Memory B cell (primary cell): ENCODE data around the gene ANKRD63.
A peak's percentile ranks its signal among the peaks of the same experiment; 100 is the strongest.

Experiments
- ATAC-seq: fragments of 150-1000 bp; cut with Tn5 transposase; 2 replicates; pipeline ENCODE4 v1.10.0; 2021; ENCODE audit warnings: low read depth, mild to moderate bottlenecking, moderate library complexity
- DNase-seq, 2 donors: peaks; one replicate each; pipeline ENCODE4 v3.0.0; 2022; ENCODE audit warnings: low spot score in 2 of 2
- H3K27ac Mint-ChIP-seq: one replicate; pipeline ENCODE4 v1.8.0; 2022; ENCODE audit warnings: mild to moderate bottlenecking, moderate library complexity, mixed read lengths
- H3K27me3 Mint-ChIP-seq: one replicate; pipeline ENCODE4 v1.8.0; 2022; ENCODE audit warnings: mixed read lengths
- H3K36me3 Mint-ChIP-seq: one replicate; pipeline ENCODE4 v1.8.0; 2022; ENCODE audit warnings: mild to moderate bottlenecking, mixed read lengths
- H3K4me1 Mint-ChIP-seq: one replicate; pipeline ENCODE4 v1.8.0; 2022; ENCODE audit warnings: mixed read lengths
- H3K4me3 Mint-ChIP-seq: one replicate; pipeline ENCODE4 v1.8.0; 2022; ENCODE audit warnings: mild to moderate bottlenecking, moderate library complexity, mixed read lengths
- H3K9me3 Mint-ChIP-seq: one replicate; pipeline ENCODE4 v1.8.0; 2022; ENCODE audit warnings: mixed read lengths

ANKRD63 gene

DNA sequence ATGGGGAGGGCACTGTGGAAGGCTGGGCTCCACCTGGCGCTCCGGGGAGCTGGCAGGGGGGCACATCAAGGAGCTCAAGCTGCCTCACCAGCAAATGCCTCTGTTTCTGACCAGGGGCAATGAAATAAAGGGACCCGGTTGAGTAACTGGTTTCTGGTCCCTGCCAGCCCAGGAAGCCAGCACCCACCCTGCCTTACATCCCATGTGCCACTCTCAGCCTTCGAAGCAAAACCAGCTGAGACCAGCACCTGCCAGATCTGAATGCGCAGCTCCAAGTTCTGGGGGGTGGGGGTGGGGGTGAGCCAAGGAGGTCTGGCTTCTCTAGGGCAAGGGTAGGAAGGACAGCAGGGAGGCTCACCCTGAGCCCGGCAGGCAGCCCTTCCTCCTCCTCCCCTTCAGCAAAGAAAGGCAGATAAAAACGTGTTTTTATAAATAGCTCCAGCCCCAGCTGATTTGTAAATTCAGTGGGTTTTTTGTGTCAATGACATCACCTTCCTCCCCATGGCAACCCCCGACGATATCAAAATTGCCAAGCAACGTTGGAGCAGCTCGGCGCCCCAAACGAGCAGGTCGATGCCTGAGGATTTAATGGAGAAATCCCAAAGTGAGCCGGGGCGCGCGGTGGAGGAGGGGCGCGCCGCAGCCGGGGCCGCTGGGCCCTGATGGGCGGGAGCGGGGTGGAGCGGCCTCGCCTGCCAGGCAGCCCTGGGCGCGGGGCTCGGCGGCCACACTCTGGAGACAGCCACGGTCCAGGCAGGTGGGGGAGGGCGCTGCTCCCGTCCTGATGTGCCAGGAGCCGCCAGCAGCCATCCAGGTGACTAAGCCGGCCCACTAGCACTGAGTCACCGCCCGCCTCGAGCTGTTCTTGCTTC lies 44.1 kb downstream of the ANKRD63 start, which contains the start of gene PAK6:
TSS of gene PAK6 (plus strand) at position 532 of the 872 bp plus-strand sequence. CDS start 25,723 bp downstream, outside the sequence.
- ATAC-seq (peak; percentile 71), DNase-seq (peak; percentile 48 to 56)
- Mint-ChIP-seq H3K9me3 (no peaks in the 10 kb centered on the region), H3K27ac (peak within 1 kb of the TSS; percentile 87), H3K4me1 (peaks cover 25% of the 10 kb centered on the region), H3K36me3 (no peaks in the 10 kb centered on the region), H3K27me3 (peaks cover 9% of the 10 kb centered on the region), H3K4me3 (peak within 1 kb of the TSS; percentile 76)

DNA sequence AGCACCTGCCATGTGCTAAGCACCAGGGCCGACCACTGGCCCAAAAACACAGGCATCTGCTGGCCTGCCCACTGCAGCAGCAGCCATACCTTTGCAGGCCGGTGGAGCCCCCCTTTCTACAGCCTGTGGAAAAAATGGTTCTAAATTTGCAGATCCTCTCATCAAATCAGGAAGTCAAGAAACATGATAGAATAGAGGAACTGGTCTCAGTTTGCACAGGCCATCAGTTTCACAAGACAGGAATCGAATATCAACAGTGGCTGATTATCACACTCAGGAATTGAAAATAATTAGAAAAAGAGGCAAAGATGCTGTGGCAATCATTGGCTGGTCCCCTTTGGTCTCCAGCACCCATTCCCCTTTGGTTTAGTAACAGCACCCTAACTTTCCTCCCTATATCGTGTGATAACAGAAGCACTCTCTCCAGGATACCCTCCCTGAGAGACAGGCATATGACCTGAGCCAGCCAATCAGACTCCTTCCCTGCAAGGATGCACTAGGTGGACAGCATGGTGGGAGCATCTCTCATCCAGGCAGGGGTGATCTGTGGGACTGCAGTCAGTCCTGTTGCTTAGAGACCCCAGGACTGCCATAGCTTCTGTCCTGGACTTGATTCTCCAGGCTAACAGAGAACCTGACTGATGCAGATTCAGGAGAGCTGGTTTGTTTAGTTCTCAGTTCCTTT lies 47.5 kb downstream of the ANKRD63 start:
- peak; percentile 75 for ATAC-seq
- H3K36me3 Mint-ChIP-seq, result no peaks in the 10 kb centered on the region
- peaks cover 9% of the 10 kb centered on the region for H3K27me3 Mint-ChIP-seq
- peak overlapping the region; percentile 56 for H3K4me3 Mint-ChIP-seq
- H3K27ac Mint-ChIP-seq, result peak overlapping the region; percentile 76
- peak in 1 of 2 donors; percentile 23 for DNase-seq
- H3K4me1 Mint-ChIP-seq, result peaks cover 25% of the 10 kb centered on the region
- H3K9me3 Mint-ChIP-seq, result no peaks in the 10 kb centered on the region

DNA sequence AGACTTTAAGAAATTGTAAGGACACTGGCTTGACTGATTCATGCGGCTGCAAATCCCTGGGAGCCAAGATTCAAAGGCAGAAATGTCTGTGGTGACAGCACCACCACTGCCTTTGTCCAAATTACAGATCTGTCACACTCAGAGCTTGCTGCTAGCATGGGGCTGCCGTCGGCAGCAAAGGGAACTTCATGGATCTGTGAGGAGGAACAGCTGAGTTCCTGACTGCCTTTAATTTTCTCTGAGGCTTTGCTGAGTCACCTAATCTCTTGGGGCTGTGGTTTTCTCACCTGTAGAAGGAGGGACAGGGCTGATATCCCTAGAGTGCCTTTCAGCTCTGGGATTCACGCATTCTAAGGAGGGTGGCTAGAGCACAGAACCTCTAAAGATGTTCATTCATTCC lies 48.1 kb downstream of the ANKRD63 start:
- H3K27ac Mint-ChIP-seq, result peak overlapping the region; percentile 76
- H3K9me3 Mint-ChIP-seq, result no peaks in the 10 kb centered on the region
- peaks cover 8% of the 10 kb centered on the region for H3K27me3 Mint-ChIP-seq
- H3K4me3 Mint-ChIP-seq, result no peak overlapping the region
- H3K4me1 Mint-ChIP-seq, result peaks cover 25% of the 10 kb centered on the region
- ATAC-seq, result no peak
- DNase-seq, result no peak
- H3K36me3 Mint-ChIP-seq, result no peaks in the 10 kb centered on the region

DNA sequence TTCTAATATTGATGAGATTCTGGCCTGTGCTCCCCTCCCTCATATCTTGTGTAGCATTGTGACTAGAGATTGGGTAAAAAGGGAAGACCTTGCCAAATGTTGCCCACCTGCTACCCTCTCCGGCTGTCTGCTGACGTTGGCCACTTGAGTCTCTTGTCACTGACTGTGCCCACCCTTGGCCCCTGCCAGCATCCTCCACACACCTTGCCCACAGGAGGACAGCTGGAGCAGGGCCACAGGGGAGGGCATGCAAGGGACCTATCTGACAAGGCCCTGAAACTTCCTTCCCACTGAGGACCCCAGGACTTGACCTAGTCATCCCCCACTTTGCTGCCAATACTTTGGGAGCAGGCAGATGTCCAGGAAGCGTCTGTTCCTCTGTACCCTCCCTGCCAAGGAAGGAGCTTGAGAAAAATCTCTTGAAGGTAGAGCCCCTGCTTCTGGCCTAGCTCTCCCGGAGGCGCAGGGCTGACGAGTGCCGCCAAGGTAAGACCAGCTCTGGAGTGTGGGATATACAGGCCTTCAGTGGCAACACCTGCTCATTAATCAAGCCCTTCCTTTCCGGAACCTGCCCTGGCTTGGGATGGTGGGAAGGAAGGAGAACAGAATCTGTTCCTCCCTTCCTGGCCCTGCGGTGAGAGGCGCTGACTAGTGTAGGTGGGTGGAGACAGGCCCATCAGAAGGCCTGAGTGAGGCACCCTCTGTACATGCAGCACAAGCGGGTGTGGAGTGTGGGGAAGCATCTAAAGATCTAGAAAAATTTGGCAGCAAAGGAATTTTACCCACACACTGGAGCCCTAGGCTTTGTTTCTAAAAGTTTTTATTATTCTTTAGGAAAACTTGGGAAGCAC lies 48.9 kb downstream of the ANKRD63 start:
- no peak for DNase-seq

DNA sequence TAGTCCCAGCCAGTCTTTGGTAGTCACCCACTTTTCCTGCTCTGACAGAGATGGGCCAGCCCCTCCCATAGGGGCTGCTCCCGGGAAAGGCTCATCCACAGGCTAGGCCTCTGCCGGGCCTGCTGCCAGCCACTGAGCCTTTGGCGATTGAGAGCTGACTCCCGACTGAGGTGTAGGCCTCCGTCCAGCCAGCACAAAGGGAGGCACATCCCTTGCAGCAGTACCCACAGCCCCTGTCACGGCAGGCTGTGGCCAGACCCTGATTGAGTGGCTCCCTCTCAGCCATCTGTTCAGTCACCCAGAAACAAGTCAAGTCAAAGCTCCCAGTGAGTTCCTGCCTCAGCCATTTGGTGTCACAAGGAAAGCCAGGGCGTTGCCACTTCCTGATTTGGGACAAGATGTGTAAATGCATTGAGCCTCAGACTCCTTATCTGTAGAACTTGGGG lies 50.2 kb downstream of the ANKRD63 start:
- H3K9me3 Mint-ChIP-seq, result no peaks in the 10 kb centered on the region
- H3K4me3 Mint-ChIP-seq, result no peak overlapping the region
- no peaks in the 10 kb centered on the region for H3K36me3 Mint-ChIP-seq
- no peak overlapping the region for H3K27ac Mint-ChIP-seq
- DNase-seq (no peak), ATAC-seq (no peak)
- H3K4me1 Mint-ChIP-seq, result peaks cover 15% of the 10 kb centered on the region
- H3K27me3 Mint-ChIP-seq, result no peaks in the 10 kb centered on the region

More for the DNA sequence above, 48.9 kb downstream of the ANKRD63 start:
- H3K4me3 Mint-ChIP-seq, result no peak overlapping the region
- H3K36me3 Mint-ChIP-seq, result no peaks in the 10 kb centered on the region
- H3K27me3 Mint-ChIP-seq, result peaks cover 3% of the 10 kb centered on the region
- no peaks in the 10 kb centered on the region for H3K9me3 Mint-ChIP-seq
- H3K4me1 Mint-ChIP-seq, result peaks cover 19% of the 10 kb centered on the region
- ATAC-seq, result no peak
- peak overlapping the region; percentile 31 for H3K27ac Mint-ChIP-seq
